DMS 273 (cell line): Measurements from ENCODE around the gene DAZAP1.

ENCODE experiments used
- DNase-seq: peaks from one replicate; lab custom pipeline; 2025; ENCODE audit not compliant: unreplicated experiment; lab: John Stamatoyannopoulos, UW

Gene DAZAP1

GRCh38 chr19:1393841-1394240, 13.5 kb upstream of the DAZAP1 start:
- no peak for DNase-seq

GRCh38 chr19:1394252-1395193, 12.9 kb upstream of the DAZAP1 start:
- DNase-seq, result no peak

GRCh38 chr19:1395194-1396018, 12.0 kb upstream of the DAZAP1 start:
- DNase-seq, result peak; percentile 42

GRCh38 chr19:1396019-1396767, 11.2 kb upstream of the DAZAP1 start:
- DNase-seq, result peak; percentile 67

- DNase-seq, result no peak
These were observed 10.4 kb upstream of the DAZAP1 start for GRCh38 chr19:1396768-1397679.

GRCh38 chr19:1397838-1398237, 9.5 kb upstream of the DAZAP1 start:
- peak; percentile 53 for DNase-seq

- no peak for DNase-seq
These were observed 8.3 kb upstream of the DAZAP1 start for GRCh38 chr19:1399079-1399478.

GRCh38 chr19:1399745-1400144, 7.6 kb upstream of the DAZAP1 start:
- DNase-seq, result no peak

- peak; percentile 83 for DNase-seq
These were observed 6.9 kb upstream of the DAZAP1 start for GRCh38 chr19:1400281-1401137.

- peak; percentile 77 for DNase-seq
These were observed 6.1 kb upstream of the DAZAP1 start, which contains the start of gene GAMT for GRCh38 chr19:1401138-1401888. Gene GAMT, minus strand, starts transcription at chr19:1401542. Its CDS starts 66 bp downstream, at chr19:1401476.

- no peak for DNase-seq
These were observed 5.5 kb upstream of the DAZAP1 start for GRCh38 chr19:1401889-1402217.

GRCh38 chr19:1402411-1403070, 4.8 kb upstream of the DAZAP1 start:
- DNase-seq, result no peak

- DNase-seq, result peak; percentile 100
These were observed 435 bp upstream of the DAZAP1 start for GRCh38 chr19:1406774-1407527.

- peak; percentile 82 for DNase-seq
These were observed 1.2 kb downstream of the DAZAP1 start for GRCh38 chr19:1408300-1409203.

- DNase-seq, result peak; percentile 50
These were observed 2.0 kb downstream of the DAZAP1 start for GRCh38 chr19:1409204-1410005.
